Measurements from ENCODE around the gene PATL1. TPM values are rescaled to one million over a fixed set of nuclear protein-coding genes. Genes with fewer than 3 reads are reported as not detected.
A peak's percentile ranks its signal among the peaks of the same experiment; 100 is the strongest.

The PATL1 gene
- 54.6 and 61.4 TPM in 2 replicates for polyA plus RNA-seq (2011; rRNA removed)
- polyA plus RNA-seq (2012; cell fraction: cytosol; rRNA removed) = 36.4 and 44.0 TPM in 2 replicates
- polyA plus RNA-seq (2012; cell fraction: nucleus; rRNA removed) = 20.3 and 23.5 TPM in 2 replicates
- 36.5 to 40.6 TPM (median 37.2 TPM) in 3 replicates for polyA plus RNA-seq (2017; fragmentation: RNase III; extraction: RNeasy Plus Mini Kit Qiagen cat#74134 plus additional on column Dnase treatment)
- 27.2 and 28.3 TPM in 2 replicates for polyA minus RNA-seq (2011; rRNA and poly(A)+ RNA removed)

GRCh38 chr11:59668950-59669610 lies at the start of gene PATL1:
PATL1 (minus strand) TSS chr11:59669037; CDS start chr11:59668895, 142 bp downstream.
- H3K4me2 ChIP-seq = peak within 1 kb of the TSS; percentile 91
- H3K4me3 ChIP-seq = peak within 1 kb of the TSS; percentile 90
- 2% methylated on average over 33 of the region's 68 CpGs for WGBS (ENCODE audit: missing lambda C conversion rate)
- H3K9me3 ChIP-seq = no peaks in the 10 kb centered on the region
- ChIA-PET CTCF (interaction anchor here (0.5 to 3.7 kb wide), 14 partner anchors 8 to 498 kb away, joined by 3 to 30 read pairs (median 4); partner anchors contain the start of gene DTX4), POLR2A (interaction anchor here (0.6 to 2.4 kb wide), 34 partner anchors 8 to 1108 kb away, joined by 3 to 43 read pairs (median 5); partner anchors contain the start of genes DTX4, MRPL16, OSBP and STX3)
- DNase-seq (ENCODE audit: low read depth in 1 of 2, low spot score in 1 of 2) = peak; percentile 96 to 98
- peak; percentile 91 to 95 for ATAC-seq
- H3K4me1 ChIP-seq = peaks cover 17% of the 10 kb centered on the region
- FAIRE-seq = peak; percentile 70
- TF ChIP-seq PHF8 (IDR thresholded peaks at IDR 0.05; ENCODE audit: borderline replicate concordance, low read depth) = 0 out of 2 replicates have a peak, but pooled peaks have one; percentile 11
- peak; percentile 77 for TF ChIP-seq HOXB5 (CRISPR knock-in tag; IDR thresholded peaks at IDR 0.05)
- TF ChIP-seq JUN (IDR thresholded peaks at IDR 0.05) = peak; percentile 40 to 47; a peak in 3 of 5 replicates
- peak; percentile 66; the same call in 2 of the 3 replicates for TF ChIP-seq BCL3 (IDR thresholded peaks at IDR 0.05)
- TF ChIP-seq USF2 (IDR thresholded peaks at IDR 0.05) = peak; percentile 81
- no peak for TF ChIP-seq JUNB (IDR thresholded peaks at IDR 0.05)
- TF ChIP-seq KDM5A (IDR thresholded peaks at IDR 0.05) = no peak
- 0 out of 2 replicates have a peak, but pooled peaks have one; percentile 28 for TF ChIP-seq HMGXB4 (CRISPR knock-in tag; IDR thresholded peaks at IDR 0.05; ENCODE audit: borderline replicate concordance)
- peak; percentile 77 for TF ChIP-seq POLR2A (IDR thresholded peaks at IDR 0.05; ENCODE audit: low read length)
- no peak for TF ChIP-seq FOXS1 (CRISPR knock-in tag; IDR thresholded peaks at IDR 0.05)
- peak within 1 kb of the TSS; percentile 92 to 98 for H3K27ac ChIP-seq

- Histone ChIP-seq H3K4me1 (no peaks in the 10 kb centered on the region), H3K9me3 (no peaks in the 10 kb centered on the region), H3K4me3 (no peak overlapping the region), H3K27ac (no peak overlapping the region), H3K4me2 (no peak overlapping the region)
- ATAC-seq = no peak
- ChIA-PET CTCF (no interaction called here), POLR2A (no interaction called here)
- TF ChIP-seq MAZ (IDR thresholded peaks at IDR 0.05; ENCODE audit: borderline replicate concordance, low read depth, low read length) (no peak), EHF (CRISPR knock-in tag; IDR thresholded peaks at IDR 0.05) (no peak), BHLHE40 (IDR thresholded peaks at IDR 0.05; ENCODE audit: low read depth, low read length) (no peak), FOSL2 (IDR thresholded peaks at IDR 0.05) (no peak), FOSL2 (CRISPR knock-in tag; IDR thresholded peaks at IDR 0.05) (no peak), NR3C1 (IDR thresholded peaks at IDR 0.05) (no peak), EP300 (IDR thresholded peaks at IDR 0.05) (no peak), SMC3 (IDR thresholded peaks at IDR 0.05) (no peak), HEYL (CRISPR knock-in tag; IDR thresholded peaks at IDR 0.05) (no peak), SREBF2 (IDR thresholded peaks at IDR 0.05) (no peak), NPAS2 (CRISPR knock-in tag; IDR thresholded peaks at IDR 0.05; ENCODE audit: borderline replicate concordance) (no peak), E2F6 (IDR thresholded peaks at IDR 0.05; ENCODE audit: borderline replicate concordance, low read depth) (no peak), ZFP36 (IDR thresholded peaks at IDR 0.05; ENCODE audit: borderline replicate concordance, partially characterized antibody) (no peak), CEBPB (IDR thresholded peaks at IDR 0.05) (no peak)
- no peak for DNase-seq (ENCODE audit: low read depth in 1 of 2, low spot score in 1 of 2)
- 65% methylated on average over 3 of the region's 3 CpGs for WGBS (ENCODE audit: missing lambda C conversion rate)
- no peak for FAIRE-seq
Measured at GRCh38 chr11:59716051-59716450, 47.2 kb upstream of the PATL1 start.
